Measurements from ENCODE around the gene IMPA2.
"Not testable (repeated sequence)": the region's sequence is repeated elsewhere in the genome, so short reads cannot be mapped to it uniquely, and the experiment has no call there.

IMPA2 gene

GRCh38 chr18:11963991-11964484 is 17.3 kb upstream of the IMPA2 start:
- DNase-seq = peak in 1 of 2 experiments; percentile 3

- DNase-seq = no peak
These were observed 11.1 kb upstream of the IMPA2 start for GRCh38 chr18:11969904-11970835.

- not testable (repeated sequence) for DNase-seq
These were observed 10.5 kb upstream of the IMPA2 start for GRCh38 chr18:11970836-11971226.

- DNase-seq = no peak
These were observed 8.7 kb upstream of the IMPA2 start for GRCh38 chr18:11972371-11973174.

- no peak for DNase-seq
These were observed 6.5 kb upstream of the IMPA2 start for GRCh38 chr18:11974741-11975325.

GRCh38 chr18:11975723-11976122 is 5.6 kb upstream of the IMPA2 start:
- no peak for DNase-seq

- DNase-seq = peak in 1 of 2 experiments; percentile 65
These were observed 4.8 kb upstream of the IMPA2 start for GRCh38 chr18:11976315-11977152.

- DNase-seq = no peak
These were observed 4.2 kb upstream of the IMPA2 start for GRCh38 chr18:11977153-11977466.

GRCh38 chr18:11978956-11979355 is 2.4 kb upstream of the IMPA2 start:
- no peak for DNase-seq

GRCh38 chr18:11980163-11980493 is 1.2 kb upstream of the IMPA2 start:
- DNase-seq = no peak

- peak; percentile 95 to 97 for DNase-seq
These were observed 664 bp upstream of the IMPA2 start for GRCh38 chr18:11980494-11981191.

- DNase-seq = peak in 1 of 2 experiments; percentile 59
These were observed 448 bp downstream of the IMPA2 start for GRCh38 chr18:11981543-11982366.

GRCh38 chr18:11982981-11983380 is 1.7 kb downstream of the IMPA2 start:
- DNase-seq = no peak

- no peak for DNase-seq
These were observed 2.3 kb downstream of the IMPA2 start for GRCh38 chr18:11983592-11983991.

GRCh38 chr18:11984091-11984490 is 2.8 kb downstream of the IMPA2 start:
- no peak for DNase-seq

- no peak for DNase-seq
These were observed 4.3 kb downstream of the IMPA2 start for GRCh38 chr18:11985586-11985985.

- no peak for DNase-seq
These were observed 4.8 kb downstream of the IMPA2 start for GRCh38 chr18:11986061-11986460.

- no peak for DNase-seq
These were observed 6.2 kb downstream of the IMPA2 start for GRCh38 chr18:11987527-11987926.

- DNase-seq = no peak
These were observed 7.9 kb downstream of the IMPA2 start for GRCh38 chr18:11989174-11989573.

- DNase-seq = no peak
These were observed 8.7 kb downstream of the IMPA2 start for GRCh38 chr18:11989966-11990380.

GRCh38 chr18:11990539-11990938 is 9.2 kb downstream of the IMPA2 start:
- DNase-seq = peak in 1 of 2 experiments; percentile 20
